Measurements from ENCODE around the gene PAX7.

DNA sequence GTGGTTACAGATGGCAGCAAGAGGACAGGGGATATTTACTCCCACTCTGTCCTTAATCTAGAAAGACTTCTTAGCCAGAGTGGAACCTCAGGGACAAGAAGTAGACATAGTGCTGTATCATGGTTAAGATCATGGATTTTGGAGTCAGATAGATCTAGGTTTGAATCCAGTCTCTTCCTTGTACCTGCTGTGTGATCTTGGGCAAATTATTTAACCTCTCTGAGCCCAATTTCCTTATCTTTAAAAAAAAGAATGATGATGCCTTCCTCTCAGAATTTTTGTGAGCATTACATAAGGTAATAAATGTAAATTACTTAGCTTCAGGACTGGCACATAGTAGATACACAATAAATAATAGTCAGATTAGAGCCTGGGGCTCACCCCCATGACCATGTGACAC, 150.4 kb downstream of the PAX7 start:
- TF ChIP-seq, protein P1, sequence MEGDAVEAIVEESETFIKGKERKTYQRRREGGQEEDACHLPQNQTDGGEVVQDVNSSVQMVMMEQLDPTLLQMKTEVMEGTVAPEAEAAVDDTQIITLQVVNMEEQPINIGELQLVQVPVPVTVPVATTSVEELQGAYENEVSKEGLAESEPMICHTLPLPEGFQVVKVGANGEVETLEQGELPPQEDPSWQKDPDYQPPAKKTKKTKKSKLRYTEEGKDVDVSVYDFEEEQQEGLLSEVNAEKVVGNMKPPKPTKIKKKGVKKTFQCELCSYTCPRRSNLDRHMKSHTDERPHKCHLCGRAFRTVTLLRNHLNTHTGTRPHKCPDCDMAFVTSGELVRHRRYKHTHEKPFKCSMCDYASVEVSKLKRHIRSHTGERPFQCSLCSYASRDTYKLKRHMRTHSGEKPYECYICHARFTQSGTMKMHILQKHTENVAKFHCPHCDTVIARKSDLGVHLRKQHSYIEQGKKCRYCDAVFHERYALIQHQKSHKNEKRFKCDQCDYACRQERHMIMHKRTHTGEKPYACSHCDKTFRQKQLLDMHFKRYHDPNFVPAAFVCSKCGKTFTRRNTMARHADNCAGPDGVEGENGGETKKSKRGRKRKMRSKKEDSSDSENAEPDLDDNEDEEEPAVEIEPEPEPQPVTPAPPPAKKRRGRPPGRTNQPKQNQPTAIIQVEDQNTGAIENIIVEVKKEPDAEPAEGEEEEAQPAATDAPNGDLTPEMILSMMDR (IDR thresholded peaks at IDR 0.05): no peak
- TF ChIP-seq ZFX (IDR thresholded peaks at IDR 0.05; ENCODE audit: borderline replicate concordance): no peak
